AG09319 (cell line): Measurements from ENCODE around the gene UGT3A1.

Source experiments
- DNase-seq: peaks from one replicate; pipeline ENCODE4 v3.0.0-alpha.2; 2010; ENCODE audit warnings: low read depth; ENCODE audit errors: extremely low read depth
- CTCF ChIP-seq: IDR thresholded peaks from 2 replicates; pipeline ENCODE4 v1.5.1; 2011; ENCODE audit warnings: low read depth, mild to moderate bottlenecking, inconsistent platforms, low read length, moderate library complexity

UGT3A1 gene

GRCh38 chr5:36009698-36010097 is 18.5 kb upstream of the UGT3A1 start:
- no peak for TF ChIP-seq CTCF
- no peak for DNase-seq

GRCh38 chr5:36007366-36007765 is 16.2 kb upstream of the UGT3A1 start:
- TF ChIP-seq CTCF = no peak
- no peak for DNase-seq

- TF ChIP-seq CTCF = no peak
- DNase-seq = no peak
These were observed 15.0 kb upstream of the UGT3A1 start for GRCh38 chr5:36006163-36006562.

GRCh38 chr5:36001032-36001431 is 9.8 kb upstream of the UGT3A1 start:
- no peak for TF ChIP-seq CTCF
- no peak for DNase-seq

- no peak for TF ChIP-seq CTCF
- DNase-seq = no peak
These were observed 8.4 kb upstream of the UGT3A1 start for GRCh38 chr5:35999547-35999946.

GRCh38 chr5:35996076-35996475 is 4.9 kb upstream of the UGT3A1 start:
- no peak for DNase-seq
- TF ChIP-seq CTCF = no peak

GRCh38 chr5:35990520-35990919 is 670 bp downstream of the UGT3A1 start:
- TF ChIP-seq CTCF = no peak
- no peak for DNase-seq
